ENCODE data around the gene LZTS2. TPM values are rescaled to one million over a fixed set of nuclear protein-coding genes. Genes with fewer than 3 reads are reported as not detected.
A peak's percentile ranks its signal among the peaks of the same experiment; 100 is the strongest.

The LZTS2 gene
- total and polyA plus RNA-seq, 4 donors = 2.1 to 10.3 (median 9.5) TPM

DNA sequence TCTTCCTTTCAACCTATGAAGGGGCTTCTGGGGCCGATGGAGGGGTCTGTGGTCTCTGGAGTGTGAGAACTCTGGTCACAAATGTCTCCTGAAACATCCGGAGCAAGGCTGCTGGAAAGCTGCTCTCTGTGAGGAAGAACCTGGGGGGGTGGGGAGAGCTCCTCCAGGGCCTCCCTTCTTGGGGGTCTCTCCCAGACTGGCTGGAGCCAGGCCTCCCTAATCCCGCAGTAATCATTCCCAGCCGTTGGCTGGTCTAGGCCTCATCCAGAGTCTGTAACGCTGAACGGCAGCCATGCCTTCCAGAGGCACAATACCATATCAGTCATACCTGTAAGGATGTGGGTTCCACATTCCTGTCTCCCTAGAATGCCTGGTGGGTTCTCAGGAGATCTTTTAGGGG, 4.4 kb upstream of the LZTS2 start:
- WGBS = 83% methylated on average over 6 of the region's 6 CpGs
- no peak overlapping the region for H3K9ac ChIP-seq (ENCODE audit: low read depth in 1 of 2, low read length in 2 of 2)
- H3K4me1 ChIP-seq (ENCODE audit: control insufficient read depth in 4 of 4, insufficient read depth in 4 of 4, low read length in 3 of 4) = peaks cover 0 to 29% (median 17%) of the 10 kb centered on the region in 4 donors
- H3K4me3 ChIP-seq (ENCODE audit: low read depth in 1 of 3, low read length in 3 of 3) = no peak overlapping the region
- peaks cover 6 to 20% (median 9%) of the 10 kb centered on the region in 4 donors for H3K36me3 ChIP-seq (ENCODE audit: control insufficient read depth in 4 of 4, insufficient read depth in 3 of 4, low read depth in 1 of 4, low read length in 3 of 4)
- no peak for DNase-seq (ENCODE audit: low spot score)
- H3K27ac ChIP-seq (ENCODE audit: low read depth in 1 of 2, low read length in 2 of 2) = no peak overlapping the region
- no peaks in the 10 kb centered on the region for H3K9me3 ChIP-seq (ENCODE audit: control insufficient read depth in 4 of 4, low read length in 3 of 4)
- no peaks in the 10 kb centered on the region for H3K27me3 ChIP-seq (ENCODE audit: control insufficient read depth in 4 of 4, insufficient read depth in 4 of 4, low read length in 3 of 4)
- TF ChIP-seq NR2F2 (IDR thresholded peaks at IDR 0.05) = no peak

DNA sequence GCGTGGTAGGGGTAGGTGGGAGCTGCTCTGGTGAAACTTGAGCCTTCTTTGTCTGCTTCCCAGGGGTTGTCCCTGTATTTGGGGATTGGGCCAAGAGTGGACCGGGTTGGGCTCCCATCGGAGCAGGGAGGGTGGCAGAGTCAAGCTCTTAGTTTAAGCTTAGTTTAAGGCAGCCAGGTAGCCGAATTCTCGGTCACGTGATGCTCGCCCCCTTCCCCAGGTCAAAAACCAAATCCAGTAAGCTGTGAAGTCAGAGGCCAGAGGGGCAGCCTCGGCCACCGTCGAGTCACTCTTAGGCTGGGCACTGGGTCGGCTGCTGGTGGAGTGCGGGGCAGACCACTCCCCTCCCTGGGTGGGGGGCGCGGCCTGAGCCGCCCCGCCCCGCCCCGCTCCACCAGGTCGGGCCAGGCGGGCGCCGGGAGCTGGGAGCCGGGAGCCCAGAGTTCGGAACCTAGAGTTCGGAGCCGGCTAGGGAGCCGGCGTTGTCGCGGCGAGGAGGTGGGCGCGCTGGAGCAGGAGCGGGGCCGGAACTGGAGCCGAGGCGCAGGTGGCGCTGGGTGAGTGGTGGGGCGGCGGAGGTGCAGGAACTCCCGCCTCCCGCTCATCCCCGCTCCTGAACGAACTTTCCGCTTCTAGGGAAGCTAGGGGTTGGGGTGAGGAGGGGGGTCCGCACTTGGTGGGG, 2.8 kb upstream of the LZTS2 start:
- TF ChIP-seq NR2F2 (IDR thresholded peaks at IDR 0.05) = no peak
- no peak for TF ChIP-seq FOXA2 (IDR thresholded peaks at IDR 0.05)
- no peak for TF ChIP-seq HNF4A (conservative IDR thresholded peaks at IDR 0.05)
- TF ChIP-seq RAD21 (IDR thresholded peaks at IDR 0.05) = no peak
- TF ChIP-seq, protein P1, sequence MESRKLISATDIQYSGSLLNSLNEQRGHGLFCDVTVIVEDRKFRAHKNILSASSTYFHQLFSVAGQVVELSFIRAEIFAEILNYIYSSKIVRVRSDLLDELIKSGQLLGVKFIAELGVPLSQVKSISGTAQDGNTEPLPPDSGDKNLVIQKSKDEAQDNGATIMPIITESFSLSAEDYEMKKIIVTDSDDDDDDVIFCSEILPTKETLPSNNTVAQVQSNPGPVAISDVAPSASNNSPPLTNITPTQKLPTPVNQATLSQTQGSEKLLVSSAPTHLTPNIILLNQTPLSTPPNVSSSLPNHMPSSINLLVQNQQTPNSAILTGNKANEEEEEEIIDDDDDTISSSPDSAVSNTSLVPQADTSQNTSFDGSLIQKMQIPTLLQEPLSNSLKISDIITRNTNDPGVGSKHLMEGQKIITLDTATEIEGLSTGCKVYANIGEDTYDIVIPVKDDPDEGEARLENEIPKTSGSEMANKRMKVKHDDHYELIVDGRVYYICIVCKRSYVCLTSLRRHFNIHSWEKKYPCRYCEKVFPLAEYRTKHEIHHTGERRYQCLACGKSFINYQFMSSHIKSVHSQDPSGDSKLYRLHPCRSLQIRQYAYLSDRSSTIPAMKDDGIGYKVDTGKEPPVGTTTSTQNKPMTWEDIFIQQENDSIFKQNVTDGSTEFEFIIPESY (IDR thresholded peaks at IDR 0.05) = no peak
- no peak for TF ChIP-seq EGR1 (IDR thresholded peaks at IDR 0.05; ENCODE audit: low read depth in 2 of 2)
- peak; percentile 44 for DNase-seq (ENCODE audit: low spot score)

DNA sequence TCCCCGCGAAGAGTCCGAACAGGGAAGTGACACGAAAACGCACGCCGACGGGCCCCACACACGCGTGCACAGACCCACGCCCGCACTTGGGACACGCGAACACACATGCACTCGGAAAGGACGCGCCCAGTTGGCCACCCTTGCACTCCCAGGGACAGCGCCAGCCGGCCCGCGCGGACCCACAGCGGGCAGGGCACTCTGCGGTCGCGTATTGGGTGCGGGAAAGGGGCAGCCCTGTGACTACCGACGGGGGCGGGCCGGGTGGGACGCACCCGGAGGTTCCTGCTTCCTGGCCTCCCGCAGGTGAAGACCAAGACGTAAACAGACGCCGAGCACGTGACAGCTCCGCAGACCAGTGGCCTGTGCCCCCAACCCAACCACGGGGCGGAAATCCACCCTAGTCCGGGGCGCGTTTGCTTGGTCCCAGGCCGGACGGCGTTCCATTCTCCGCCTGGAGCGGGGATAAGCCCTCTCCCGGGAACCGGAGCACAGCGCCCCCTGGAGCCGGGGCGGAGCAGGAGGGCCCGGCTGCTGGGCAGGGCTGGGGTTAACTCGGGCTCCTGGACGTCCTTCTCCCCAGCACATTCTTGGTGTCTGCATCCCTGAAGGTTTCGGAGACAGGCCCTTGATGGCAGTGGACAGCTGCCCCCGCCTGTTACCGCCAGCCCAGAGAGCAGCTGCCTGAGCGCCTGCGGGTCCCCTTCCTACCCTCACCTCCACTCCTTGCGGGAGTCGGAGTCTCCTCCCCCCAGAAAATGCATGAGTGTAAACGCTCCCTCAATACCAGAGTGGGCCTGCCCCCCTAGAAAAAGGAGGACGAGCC, 2.0 kb upstream of the LZTS2 start:
- no peaks in the 10 kb centered on the region for H3K27me3 ChIP-seq (ENCODE audit: control insufficient read depth in 4 of 4, insufficient read depth in 4 of 4, low read length in 3 of 4)
- peak; percentile 86 for DNase-seq (ENCODE audit: low spot score)
- H3K9me3 ChIP-seq (ENCODE audit: control insufficient read depth in 4 of 4, low read length in 3 of 4) = no peaks in the 10 kb centered on the region
- peaks cover 0 to 30% (median 17%) of the 10 kb centered on the region in 4 donors for H3K4me1 ChIP-seq (ENCODE audit: control insufficient read depth in 4 of 4, insufficient read depth in 4 of 4, low read length in 3 of 4)
- H3K36me3 ChIP-seq (ENCODE audit: control insufficient read depth in 4 of 4, insufficient read depth in 3 of 4, low read depth in 1 of 4, low read length in 3 of 4) = peaks cover 0 to 8% (median 0%) of the 10 kb centered on the region in 4 donors
- H3K4me3 ChIP-seq (ENCODE audit: low read depth in 1 of 3, low read length in 3 of 3) = peak overlapping the region; percentile 68 to 81 (median 75)
- peak overlapping the region; percentile 36 to 57 for H3K9ac ChIP-seq (ENCODE audit: low read depth in 1 of 2, low read length in 2 of 2)
- H3K27ac ChIP-seq (ENCODE audit: low read depth in 1 of 2, low read length in 2 of 2) = peak overlapping the region; percentile 94
- WGBS = under 1% methylated on average over 66 of the region's 66 CpGs
- TF ChIP-seq HNF4A (conservative IDR thresholded peaks at IDR 0.05) (peak; percentile 7 to 33), RAD21 (IDR thresholded peaks at IDR 0.05) (peak; percentile 43 to 55), GABPA (IDR thresholded peaks at IDR 0.05 in 1 of 2, conservative IDR thresholded peaks at IDR 0.05 in 1 of 2) (no peak), NR2F2 (IDR thresholded peaks at IDR 0.05) (no peak), FOXA1 (IDR thresholded peaks at IDR 0.05) (no peak), FOXA2 (IDR thresholded peaks at IDR 0.05) (no peak), YY1 (IDR thresholded peaks at IDR 0.05) (peak; percentile 39), EGR1 (IDR thresholded peaks at IDR 0.05; ENCODE audit: low read depth in 2 of 2) (no peak), HNF4G (IDR thresholded peaks at IDR 0.05) (no peak), TAF1 (conservative IDR thresholded peaks at IDR 0.05) (no peak), SP1 (IDR thresholded peaks at IDR 0.05) (peak; percentile 37)
- TF ChIP-seq, protein P1 (IDR thresholded peaks at IDR 0.05) = no peak
- TF ChIP-seq, protein P2, sequence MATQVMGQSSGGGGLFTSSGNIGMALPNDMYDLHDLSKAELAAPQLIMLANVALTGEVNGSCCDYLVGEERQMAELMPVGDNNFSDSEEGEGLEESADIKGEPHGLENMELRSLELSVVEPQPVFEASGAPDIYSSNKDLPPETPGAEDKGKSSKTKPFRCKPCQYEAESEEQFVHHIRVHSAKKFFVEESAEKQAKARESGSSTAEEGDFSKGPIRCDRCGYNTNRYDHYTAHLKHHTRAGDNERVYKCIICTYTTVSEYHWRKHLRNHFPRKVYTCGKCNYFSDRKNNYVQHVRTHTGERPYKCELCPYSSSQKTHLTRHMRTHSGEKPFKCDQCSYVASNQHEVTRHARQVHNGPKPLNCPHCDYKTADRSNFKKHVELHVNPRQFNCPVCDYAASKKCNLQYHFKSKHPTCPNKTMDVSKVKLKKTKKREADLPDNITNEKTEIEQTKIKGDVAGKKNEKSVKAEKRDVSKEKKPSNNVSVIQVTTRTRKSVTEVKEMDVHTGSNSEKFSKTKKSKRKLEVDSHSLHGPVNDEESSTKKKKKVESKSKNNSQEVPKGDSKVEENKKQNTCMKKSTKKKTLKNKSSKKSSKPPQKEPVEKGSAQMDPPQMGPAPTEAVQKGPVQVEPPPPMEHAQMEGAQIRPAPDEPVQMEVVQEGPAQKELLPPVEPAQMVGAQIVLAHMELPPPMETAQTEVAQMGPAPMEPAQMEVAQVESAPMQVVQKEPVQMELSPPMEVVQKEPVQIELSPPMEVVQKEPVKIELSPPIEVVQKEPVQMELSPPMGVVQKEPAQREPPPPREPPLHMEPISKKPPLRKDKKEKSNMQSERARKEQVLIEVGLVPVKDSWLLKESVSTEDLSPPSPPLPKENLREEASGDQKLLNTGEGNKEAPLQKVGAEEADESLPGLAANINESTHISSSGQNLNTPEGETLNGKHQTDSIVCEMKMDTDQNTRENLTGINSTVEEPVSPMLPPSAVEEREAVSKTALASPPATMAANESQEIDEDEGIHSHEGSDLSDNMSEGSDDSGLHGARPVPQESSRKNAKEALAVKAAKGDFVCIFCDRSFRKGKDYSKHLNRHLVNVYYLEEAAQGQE (IDR thresholded peaks at IDR 0.05) = no peak
- TF ChIP-seq, protein P3, sequence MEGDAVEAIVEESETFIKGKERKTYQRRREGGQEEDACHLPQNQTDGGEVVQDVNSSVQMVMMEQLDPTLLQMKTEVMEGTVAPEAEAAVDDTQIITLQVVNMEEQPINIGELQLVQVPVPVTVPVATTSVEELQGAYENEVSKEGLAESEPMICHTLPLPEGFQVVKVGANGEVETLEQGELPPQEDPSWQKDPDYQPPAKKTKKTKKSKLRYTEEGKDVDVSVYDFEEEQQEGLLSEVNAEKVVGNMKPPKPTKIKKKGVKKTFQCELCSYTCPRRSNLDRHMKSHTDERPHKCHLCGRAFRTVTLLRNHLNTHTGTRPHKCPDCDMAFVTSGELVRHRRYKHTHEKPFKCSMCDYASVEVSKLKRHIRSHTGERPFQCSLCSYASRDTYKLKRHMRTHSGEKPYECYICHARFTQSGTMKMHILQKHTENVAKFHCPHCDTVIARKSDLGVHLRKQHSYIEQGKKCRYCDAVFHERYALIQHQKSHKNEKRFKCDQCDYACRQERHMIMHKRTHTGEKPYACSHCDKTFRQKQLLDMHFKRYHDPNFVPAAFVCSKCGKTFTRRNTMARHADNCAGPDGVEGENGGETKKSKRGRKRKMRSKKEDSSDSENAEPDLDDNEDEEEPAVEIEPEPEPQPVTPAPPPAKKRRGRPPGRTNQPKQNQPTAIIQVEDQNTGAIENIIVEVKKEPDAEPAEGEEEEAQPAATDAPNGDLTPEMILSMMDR (IDR thresholded peaks at IDR 0.05; ENCODE audit: low read depth, low read length, missing input control) = peak; percentile 68
- TF ChIP-seq, protein P4, sequence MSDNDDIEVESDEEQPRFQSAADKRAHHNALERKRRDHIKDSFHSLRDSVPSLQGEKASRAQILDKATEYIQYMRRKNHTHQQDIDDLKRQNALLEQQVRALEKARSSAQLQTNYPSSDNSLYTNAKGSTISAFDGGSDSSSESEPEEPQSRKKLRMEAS (IDR thresholded peaks at IDR 0.05) = peak; percentile 12

More for the DNA sequence above, 2.8 kb upstream of the LZTS2 start:
- WGBS = 5% methylated on average over 46 of the region's 46 CpGs
- Histone ChIP-seq H3K9me3 (ENCODE audit: control insufficient read depth in 4 of 4, low read length in 3 of 4) (no peaks in the 10 kb centered on the region), H3K4me1 (ENCODE audit: control insufficient read depth in 4 of 4, insufficient read depth in 4 of 4, low read length in 3 of 4) (peaks cover 0 to 30% (median 17%) of the 10 kb centered on the region in 4 donors), H3K36me3 (ENCODE audit: control insufficient read depth in 4 of 4, insufficient read depth in 3 of 4, low read depth in 1 of 4, low read length in 3 of 4) (peaks cover 0 to 8% (median 0%) of the 10 kb centered on the region in 4 donors), H3K27ac (ENCODE audit: low read depth in 1 of 2, low read length in 2 of 2) (peak overlapping the region; percentile 94), H3K9ac (ENCODE audit: low read depth in 1 of 2, low read length in 2 of 2) (peak overlapping the region in 1 of 2 donors; percentile 57), H3K4me3 (ENCODE audit: low read depth in 1 of 3, low read length in 3 of 3) (peak overlapping the region; percentile 68 to 81 (median 75)), H3K27me3 (ENCODE audit: control insufficient read depth in 4 of 4, insufficient read depth in 4 of 4, low read length in 3 of 4) (no peaks in the 10 kb centered on the region)
